ENCODE data around the gene CCDC15.
"Not testable (repeated sequence)": the region's sequence is repeated elsewhere in the genome, so short reads cannot be mapped to it uniquely, and the experiment has no call there.

Gene CCDC15

GRCh38 chr11:124988063-124988462, 34.1 kb downstream of the CCDC15 start:
- no peak for DNase-seq (ENCODE audit: low read depth in 2 of 2)

- DNase-seq (ENCODE audit: low read depth in 2 of 2) = no peak
These were observed 47.2 kb downstream of the CCDC15 start for GRCh38 chr11:125001079-125001778.

GRCh38 chr11:125001849-125002248, 47.8 kb downstream of the CCDC15 start:
- DNase-seq (ENCODE audit: low read depth in 2 of 2) = no peak

- no peak for DNase-seq (ENCODE audit: low read depth in 2 of 2)
These were observed 51.5 kb downstream of the CCDC15 start for GRCh38 chr11:125005491-125005890.

GRCh38 chr11:125016413-125016812, 62.4 kb downstream of the CCDC15 start:
- DNase-seq (ENCODE audit: low read depth in 2 of 2) = no peak

- DNase-seq (ENCODE audit: low read depth in 2 of 2) = no peak
These were observed 66.3 kb downstream of the CCDC15 start for GRCh38 chr11:125020342-125020741.

GRCh38 chr11:125022551-125022950, 68.5 kb downstream of the CCDC15 start:
- no peak for DNase-seq (ENCODE audit: low read depth in 2 of 2)

- no peak for DNase-seq (ENCODE audit: low read depth in 2 of 2)
These were observed 72.0 kb downstream of the CCDC15 start for GRCh38 chr11:125025968-125026367.

- DNase-seq (ENCODE audit: low read depth in 2 of 2) = not testable (repeated sequence)
These were observed 75.4 kb downstream of the CCDC15 start for GRCh38 chr11:125029431-125029830.

- DNase-seq (ENCODE audit: low read depth in 2 of 2) = no peak
These were observed 82.9 kb downstream of the CCDC15 start for GRCh38 chr11:125036933-125037332.

- DNase-seq (ENCODE audit: low read depth in 2 of 2) = no peak
These were observed 95.3 kb downstream of the CCDC15 start for GRCh38 chr11:125049164-125049792.

GRCh38 chr11:125052047-125052446, 98.0 kb downstream of the CCDC15 start:
- DNase-seq (ENCODE audit: low read depth in 2 of 2) = no peak

- no peak for DNase-seq (ENCODE audit: low read depth in 2 of 2)
These were observed 99.2 kb downstream of the CCDC15 start for GRCh38 chr11:125053167-125053566.

- no peak for DNase-seq (ENCODE audit: low read depth in 2 of 2)
These were observed 101.2 kb downstream of the CCDC15 start for GRCh38 chr11:125055107-125055715.

- not testable (repeated sequence) for DNase-seq (ENCODE audit: low read depth in 2 of 2)
These were observed 102.1 kb downstream of the CCDC15 start for GRCh38 chr11:125056111-125056510.

- no peak for DNase-seq (ENCODE audit: low read depth in 2 of 2)
These were observed 103.1 kb downstream of the CCDC15 start for GRCh38 chr11:125056931-125057692.

- DNase-seq (ENCODE audit: low read depth in 2 of 2) = no peak
These were observed 103.7 kb downstream of the CCDC15 start for GRCh38 chr11:125057693-125058016.

- DNase-seq (ENCODE audit: low read depth in 2 of 2) = no peak
These were observed 107.3 kb downstream of the CCDC15 start for GRCh38 chr11:125061281-125061680.

- no peak for DNase-seq (ENCODE audit: low read depth in 2 of 2)
These were observed 108.4 kb downstream of the CCDC15 start for GRCh38 chr11:125062218-125062930.

GRCh38 chr11:125062931-125063428, 109.0 kb downstream of the CCDC15 start, which contains the start of gene SLC37A2:
Gene SLC37A2 (plus strand): TSS chr11:125063305. CDS start chr11:125063368, 63 bp downstream.
- peak in 1 of 2 donors; percentile 48 for DNase-seq (ENCODE audit: low read depth in 2 of 2)

GRCh38 chr11:125063429-125064043, 109.5 kb downstream of the CCDC15 start:
- DNase-seq (ENCODE audit: low read depth in 2 of 2) = no peak

Data from stimulated activated CD8-positive, alpha-beta memory T cell treated with anti-CD3 and anti-CD28 coated beads, Interleukin-7, amount 100 ng/mL, for 4 hours (primary cell).